GM19035 (cell line): ENCODE data around the gene KRTAP10-11.

Source experiments
- ATAC-seq: cut with Tn5 transposase; IDR thresholded peaks from one replicate; pipeline ENCODE4 v1.9.1; 2021; ENCODE audit not compliant: unreplicated experiment

The KRTAP10-11 gene

DNA sequence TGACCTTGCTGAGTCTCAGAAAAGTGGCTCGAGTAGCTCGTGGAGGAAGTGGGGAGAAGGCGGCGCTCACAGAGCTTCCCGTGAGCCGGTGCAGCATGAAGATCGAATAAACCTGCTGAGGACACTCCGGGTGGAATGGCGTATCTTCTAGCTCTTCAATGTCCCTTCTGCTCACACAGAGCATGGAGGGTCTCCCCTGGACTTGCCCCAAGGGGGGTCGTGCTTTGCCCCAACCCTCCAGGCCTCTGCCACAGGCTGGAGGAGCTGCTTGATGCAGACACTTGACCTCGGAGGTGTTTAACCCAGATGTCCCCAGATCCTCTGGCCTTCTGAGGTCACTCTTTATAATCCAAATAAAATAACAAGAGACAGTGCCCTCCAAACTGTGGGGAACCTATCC, 48.6 kb downstream of the KRTAP10-11 start:
- ATAC-seq: no peak

DNA sequence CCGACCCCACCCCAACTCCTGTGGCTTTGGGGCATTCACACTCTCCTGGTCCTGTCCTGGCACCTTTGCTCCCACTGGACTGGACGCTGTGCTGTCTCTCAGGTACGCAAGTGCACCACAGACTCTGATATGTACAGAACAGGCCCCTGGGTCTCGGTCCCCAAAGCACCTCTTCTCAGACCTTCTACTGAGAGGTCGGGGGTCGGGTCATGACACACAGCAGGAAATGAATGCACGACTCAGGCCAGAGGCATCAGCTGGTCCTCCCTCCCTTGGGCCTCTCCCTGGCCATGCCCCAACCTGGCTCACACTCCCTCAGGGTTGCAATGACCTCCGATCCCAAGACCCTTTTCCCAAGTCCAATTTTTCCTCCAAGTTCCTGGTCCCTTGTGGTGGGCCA, 49.0 kb downstream of the KRTAP10-11 start:
- no peak for ATAC-seq

DNA sequence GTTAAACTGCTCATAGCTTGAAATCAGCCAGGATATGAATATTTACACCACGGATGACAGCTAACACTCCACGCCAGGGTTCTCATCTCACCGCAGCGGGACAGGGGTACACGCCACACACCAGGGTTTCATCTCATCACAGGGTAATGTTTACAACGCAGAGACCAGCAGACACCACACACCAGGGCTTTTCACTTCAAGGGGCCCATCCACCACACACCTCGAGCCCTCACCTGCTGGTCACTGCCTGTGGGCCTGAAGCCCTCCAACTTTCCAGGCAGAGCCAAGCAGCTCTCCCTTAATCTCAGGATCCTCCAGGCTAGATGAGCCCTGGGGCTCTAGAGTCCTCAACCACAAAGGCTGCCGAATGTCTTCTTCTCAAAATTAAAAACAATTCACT, 49.4 kb downstream of the KRTAP10-11 start:
- ATAC-seq: no peak

DNA sequence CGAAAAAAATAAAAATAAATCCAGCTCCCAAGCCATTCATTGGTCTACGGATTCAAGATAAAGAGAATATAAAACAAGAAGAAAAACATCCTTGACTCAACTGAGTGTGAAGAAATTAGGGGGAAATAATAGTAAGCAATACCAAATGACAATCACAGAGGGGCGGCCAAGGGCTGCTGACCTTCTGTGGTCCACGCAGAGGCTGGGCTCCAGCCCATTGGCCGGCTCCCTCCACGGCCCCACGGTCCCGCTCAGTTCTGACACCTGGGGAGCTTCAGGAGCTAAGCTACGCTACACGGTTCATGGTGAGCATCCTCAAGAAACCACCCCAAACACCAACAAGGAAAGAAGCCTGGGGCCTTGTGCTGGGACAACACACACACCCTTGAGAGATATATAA, 50.4 kb downstream of the KRTAP10-11 start:
- no peak for ATAC-seq
